GM12891 (cell line): ENCODE measurements around the gene HBP1.

Experiments used
- POLR2A ChIP-seq: IDR thresholded peaks from 2 replicates; pipeline ENCODE4 v1.6.1; 2011; ENCODE audit warnings: low read depth, low read length, control low read depth
- POLR2AphosphoS5 ChIP-seq: IDR thresholded peaks from 2 replicates; pipeline ENCODE4 v1.6.1; 2011; ENCODE audit warnings: low read depth, low read length, control low read depth
- SPI1 ChIP-seq: IDR thresholded peaks from 2 replicates; pipeline ENCODE4 v1.6.1; 2011; ENCODE audit warnings: low read depth, low read length, control low read depth

GRCh38 chr7:107164092-107164491, 4.7 kb upstream of the HBP1 start:
- TF ChIP-seq POLR2AphosphoS5 (no peak), POLR2A (no peak), SPI1 (no peak)
